GM21526 (cell line): Measurements from ENCODE around the gene POLE.

Experiments used
- ATAC-seq: cut with Tn5 transposase; IDR thresholded peaks from one replicate; pipeline ENCODE4 v1.9.1; 2021; ENCODE audit warnings: moderate library complexity; ENCODE audit not compliant: unreplicated experiment, low FRiP score

The POLE gene

GRCh38 chr12:132689227-132689626, 2.1 kb upstream of the POLE start:
- no peak for ATAC-seq

GRCh38 chr12:132686825-132687210, 324 bp downstream of the POLE start:
- peak; percentile 23 for ATAC-seq

- ATAC-seq = no peak
Measured at GRCh38 chr12:132685400-132685799, 1.7 kb downstream of the POLE start.

- ATAC-seq = no peak
Measured at GRCh38 chr12:132677492-132677891, 9.7 kb downstream of the POLE start.

- ATAC-seq = no peak
Measured at GRCh38 chr12:132675757-132676432, 11.2 kb downstream of the POLE start.

- ATAC-seq = no peak
Measured at GRCh38 chr12:132674561-132674960, 12.6 kb downstream of the POLE start.

- no peak for ATAC-seq
Measured at GRCh38 chr12:132673288-132674179, 13.6 kb downstream of the POLE start.

GRCh38 chr12:132672678-132673077, 14.5 kb downstream of the POLE start:
- no peak for ATAC-seq

GRCh38 chr12:132672116-132672515, 15.0 kb downstream of the POLE start:
- ATAC-seq = no peak

- no peak for ATAC-seq
Measured at GRCh38 chr12:132669166-132669879, 17.8 kb downstream of the POLE start.

- ATAC-seq = no peak
Measured at GRCh38 chr12:132668191-132669088, 18.7 kb downstream of the POLE start.

- no peak for ATAC-seq
Measured at GRCh38 chr12:132665794-132666193, 21.3 kb downstream of the POLE start.

- no peak for ATAC-seq
Measured at GRCh38 chr12:132665149-132665491, 22.0 kb downstream of the POLE start.

- ATAC-seq = no peak
Measured at GRCh38 chr12:132664206-132665148, 22.7 kb downstream of the POLE start.

GRCh38 chr12:132662901-132663755, 24.0 kb downstream of the POLE start:
- ATAC-seq = no peak

- ATAC-seq = no peak
Measured at GRCh38 chr12:132661972-132662371, 25.2 kb downstream of the POLE start.

GRCh38 chr12:132660996-132661395, 26.1 kb downstream of the POLE start:
- no peak for ATAC-seq

- ATAC-seq = no peak
Measured at GRCh38 chr12:132660052-132660451, 27.1 kb downstream of the POLE start.
